RWPE1 (cell line): ENCODE data around the gene SART3.

ENCODE experiments used
- CTCF ChIA-PET: fragments of 350-600 bp; sonication (Branson Sonifier 250); formaldehyde crosslinking; extraction: SDS; loops from one replicate; lab custom pipeline; 2021; lab: Yijun Ruan, JAX
- POLR2A ChIA-PET: fragments of 400-600 bp; formaldehyde crosslinking; extraction: SDS; loops from one replicate; lab custom pipeline; 2020; ENCODE audit warnings: antibody characterized with exemption; ENCODE audit not compliant: low non-redundant PET; lab: Yijun Ruan, JAX
- DNase-seq: peaks from one replicate; pipeline ENCODE4 v3.0.0; 2012; ENCODE audit warnings: low spot score
- H3K27ac ChIP-seq: fragments of 450-650 bp; 2 replicates; pipeline ENCODE4 v1.5.1; 2017
- TF ChIP-seq, protein P1 (sequence below): fragments of 450-650 bp; conservative IDR thresholded peaks from 2 replicates; pipeline ENCODE4 v1.5.1; 2017; ENCODE audit warnings: low read depth, mild to moderate bottlenecking

The SART3 gene

DNA sequence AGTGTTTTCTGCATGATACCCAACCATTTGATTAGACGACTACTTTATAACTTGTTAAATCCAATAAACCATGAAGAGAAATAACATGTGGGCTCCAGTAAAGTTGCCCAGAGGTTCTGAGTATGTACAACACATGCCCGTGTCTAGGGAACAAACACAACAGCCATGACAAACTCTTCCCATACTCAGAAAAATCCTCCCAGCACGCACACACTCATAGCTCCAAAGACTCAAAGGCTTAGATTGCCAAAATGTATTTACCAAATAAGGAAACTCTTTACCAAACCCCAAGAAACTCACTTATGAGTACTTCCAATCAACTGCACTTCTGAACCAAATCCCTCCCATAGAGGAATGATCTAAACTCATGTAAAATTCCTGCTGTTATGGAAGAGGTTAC, 17.3 kb downstream of the SART3 start:
- CTCF ChIA-PET: no interaction called here
- POLR2A ChIA-PET: no interaction called here

DNA sequence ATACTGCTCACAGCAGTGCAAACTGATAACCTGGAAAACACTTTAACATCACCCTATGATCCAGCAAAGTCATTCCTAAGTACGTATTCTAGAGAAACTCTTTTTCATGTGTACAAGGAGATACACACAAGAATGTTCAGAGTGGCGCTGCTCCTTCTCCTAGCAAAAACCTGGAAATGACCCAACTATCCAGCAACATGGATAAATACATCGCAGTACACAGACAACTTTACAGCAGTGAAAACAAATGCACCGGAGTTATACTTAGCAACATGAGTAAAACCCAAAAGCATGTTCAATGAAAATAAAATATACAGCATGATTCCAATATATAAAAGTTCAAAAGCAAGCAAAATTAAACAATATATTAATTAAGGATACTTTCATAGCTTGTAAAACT, 18.7 kb downstream of the SART3 start:
- POLR2A ChIA-PET: no interaction called here
- no peak for DNase-seq
- CTCF ChIA-PET: no interaction called here
- TF ChIP-seq, protein P1, sequence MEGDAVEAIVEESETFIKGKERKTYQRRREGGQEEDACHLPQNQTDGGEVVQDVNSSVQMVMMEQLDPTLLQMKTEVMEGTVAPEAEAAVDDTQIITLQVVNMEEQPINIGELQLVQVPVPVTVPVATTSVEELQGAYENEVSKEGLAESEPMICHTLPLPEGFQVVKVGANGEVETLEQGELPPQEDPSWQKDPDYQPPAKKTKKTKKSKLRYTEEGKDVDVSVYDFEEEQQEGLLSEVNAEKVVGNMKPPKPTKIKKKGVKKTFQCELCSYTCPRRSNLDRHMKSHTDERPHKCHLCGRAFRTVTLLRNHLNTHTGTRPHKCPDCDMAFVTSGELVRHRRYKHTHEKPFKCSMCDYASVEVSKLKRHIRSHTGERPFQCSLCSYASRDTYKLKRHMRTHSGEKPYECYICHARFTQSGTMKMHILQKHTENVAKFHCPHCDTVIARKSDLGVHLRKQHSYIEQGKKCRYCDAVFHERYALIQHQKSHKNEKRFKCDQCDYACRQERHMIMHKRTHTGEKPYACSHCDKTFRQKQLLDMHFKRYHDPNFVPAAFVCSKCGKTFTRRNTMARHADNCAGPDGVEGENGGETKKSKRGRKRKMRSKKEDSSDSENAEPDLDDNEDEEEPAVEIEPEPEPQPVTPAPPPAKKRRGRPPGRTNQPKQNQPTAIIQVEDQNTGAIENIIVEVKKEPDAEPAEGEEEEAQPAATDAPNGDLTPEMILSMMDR: no peak
- H3K27ac ChIP-seq: no peak overlapping the region

More for the DNA sequence above, 17.3 kb downstream of the SART3 start:
- H3K27ac ChIP-seq: no peak overlapping the region
- no peak for DNase-seq
- TF ChIP-seq, protein P1: no peak

DNA sequence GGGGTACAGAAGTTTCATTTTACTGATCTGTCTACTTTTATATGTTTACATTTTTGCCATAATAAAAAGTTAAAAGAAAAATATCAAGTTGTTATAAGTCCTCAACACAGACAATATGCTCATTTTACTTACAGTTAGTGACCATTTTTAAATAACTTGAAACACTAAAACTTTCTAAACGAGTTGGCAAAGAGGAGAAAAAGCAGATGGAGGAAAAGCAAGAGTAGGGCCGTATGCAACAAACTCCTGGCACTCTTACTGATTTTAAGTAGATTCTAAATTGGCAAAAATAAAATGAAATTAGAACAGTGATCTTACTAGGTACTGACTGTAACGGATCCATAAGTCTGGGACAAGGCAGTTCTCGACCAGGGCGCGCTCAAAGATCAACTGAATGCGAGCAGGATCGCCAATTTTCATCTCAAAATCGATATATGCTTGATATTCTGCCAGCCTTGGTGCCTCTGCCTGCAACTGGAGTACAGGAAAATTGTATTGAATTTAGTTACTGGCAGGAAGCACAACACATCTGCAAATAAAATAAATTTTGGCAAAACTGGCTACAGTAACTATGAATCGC, 22.3 kb downstream of the SART3 start:
- TF ChIP-seq, protein P1: no peak
- POLR2A ChIA-PET: no interaction called here
- CTCF ChIA-PET: no interaction called here
- H3K27ac ChIP-seq: no peak overlapping the region
- no peak for DNase-seq

DNA sequence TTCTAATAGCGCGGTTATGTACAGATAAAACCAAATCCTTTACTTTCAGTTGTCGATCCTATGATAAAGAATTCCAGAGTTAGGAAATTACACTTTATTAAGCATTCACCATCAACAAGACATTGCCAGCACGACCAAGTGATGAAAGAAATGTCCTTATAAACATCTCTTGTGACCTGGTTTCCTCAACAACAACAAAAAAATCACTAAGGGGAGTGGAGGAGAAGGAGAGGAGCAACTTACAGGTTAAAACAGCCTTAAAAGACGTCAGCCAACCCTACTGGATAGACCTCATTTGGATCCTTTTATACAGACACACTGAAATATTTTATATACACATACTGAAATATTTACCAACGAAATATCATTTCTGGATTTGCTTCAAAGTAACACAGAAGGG, 22.8 kb downstream of the SART3 start:
- ChIA-PET POLR2A (no interaction called here), CTCF (no interaction called here)
- DNase-seq: no peak
- no peak overlapping the region for H3K27ac ChIP-seq
- TF ChIP-seq, protein P1: no peak

DNA sequence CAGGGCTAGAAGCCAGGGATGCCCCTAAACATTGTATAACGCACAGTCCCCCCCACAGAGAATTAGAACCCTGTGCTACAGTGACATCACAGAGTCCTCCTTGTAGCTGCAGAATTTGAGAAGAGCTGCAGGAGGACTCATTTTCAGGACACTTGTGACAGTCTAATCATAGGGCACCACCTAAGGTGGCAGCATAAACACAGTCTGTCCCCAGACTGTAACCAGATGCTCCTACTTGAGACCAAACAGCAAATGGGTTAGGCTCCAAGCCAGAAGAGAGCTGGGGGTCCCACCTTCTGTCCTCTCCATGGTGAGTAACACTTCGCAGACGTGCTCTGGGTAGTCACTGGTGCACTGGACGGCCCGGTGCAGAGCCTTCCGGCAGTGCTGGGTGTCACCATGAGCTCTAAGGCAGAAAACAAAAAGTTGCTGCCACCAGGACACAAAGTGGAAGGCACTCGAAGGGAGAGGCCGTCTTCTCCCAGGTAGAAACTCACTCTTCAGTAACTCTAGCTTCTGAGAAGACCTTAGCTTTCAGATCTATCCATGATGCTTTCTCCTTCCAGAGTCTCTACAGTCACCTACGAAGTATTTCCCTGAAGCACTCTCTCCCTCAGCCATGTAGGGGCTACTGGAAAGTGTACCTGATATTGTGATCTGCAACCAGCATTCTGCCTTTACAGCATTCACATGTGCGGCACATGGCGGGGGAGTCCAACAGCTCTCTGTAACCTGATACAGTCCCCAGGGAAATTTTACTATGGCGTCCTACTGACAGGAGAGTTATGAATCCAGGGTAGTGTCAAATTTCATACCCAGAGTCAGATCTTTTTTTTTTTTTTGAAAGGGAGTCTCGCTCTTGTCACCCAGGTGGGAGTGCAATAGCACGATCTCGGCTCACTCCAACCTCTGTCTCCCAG, 28.8 kb downstream of the SART3 start:
- TF ChIP-seq, protein P1: no peak
- CTCF ChIA-PET: interaction anchor here (0.5 kb wide), 1 partner anchor 20 kb away, joined by 3 read pairs; no protein-coding TSS in a partner anchor
- POLR2A ChIA-PET: no interaction called here
- DNase-seq: no peak
- no peak overlapping the region for H3K27ac ChIP-seq

DNA sequence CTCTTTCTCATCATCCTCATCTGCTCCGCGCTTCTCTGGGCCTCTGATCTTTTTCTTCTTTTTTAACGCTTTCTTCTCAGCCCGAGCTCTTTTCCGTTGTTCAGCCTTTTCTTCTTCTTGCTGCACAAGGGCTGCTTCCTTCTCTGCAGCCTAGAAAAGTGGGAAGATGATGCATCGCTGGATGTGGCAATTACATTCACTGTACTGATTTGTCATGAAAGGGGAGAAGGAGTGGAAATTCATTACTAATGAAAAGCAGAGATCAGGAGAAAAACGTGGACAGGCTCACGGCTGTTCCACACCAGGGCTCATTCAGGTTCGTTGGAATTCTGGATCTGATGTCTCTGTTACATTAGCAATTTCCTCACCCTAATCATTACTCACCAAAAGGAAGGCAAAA, 30.8 kb downstream of the SART3 start:
- CTCF ChIA-PET: interaction anchor here (0.7 kb wide), 1 partner anchor 357 kb away, joined by 3 read pairs; no protein-coding TSS in a partner anchor
- TF ChIP-seq, protein P1: no peak
- no peak for DNase-seq
- no peak overlapping the region for H3K27ac ChIP-seq
- POLR2A ChIA-PET: no interaction called here
